ENCODE results near the gene TAF1. TPM values are rescaled to one million over a fixed set of nuclear protein-coding genes. Genes with fewer than 3 reads are reported as not detected.

TAF1 gene
- total and polyA plus RNA-seq, 2 of the 8 experiments (the other 6 are each of a cell fraction or from before 2014, with no cell fraction given): 6.3 to 30.2 TPM

DNA sequence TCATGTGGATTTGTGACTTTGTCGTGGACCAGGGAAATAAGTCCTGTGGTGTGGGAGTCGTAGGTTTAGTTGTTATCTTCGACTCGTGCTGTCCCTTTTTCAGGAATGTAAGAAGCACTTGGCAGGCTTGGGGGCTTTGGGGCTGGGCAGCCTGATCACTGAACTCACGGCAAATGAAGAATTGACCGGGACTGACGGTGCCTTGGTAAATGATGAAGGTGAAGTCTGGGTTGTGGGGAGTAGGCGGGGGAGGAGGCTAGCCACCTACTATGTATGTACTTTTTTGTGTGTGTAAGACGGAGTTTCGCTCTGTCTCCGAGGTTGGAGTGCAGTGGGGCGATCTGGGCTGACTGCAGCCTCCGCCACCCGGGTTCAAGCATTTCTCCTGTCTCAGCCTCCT, 1.2 kb downstream of the TAF1 start:
- 0 out of 2 replicates have a peak overlapping the region, but pooled peaks have one; percentile 75 for H3K27ac ChIP-seq (ENCODE audit: low read depth, low read length)
- H3K36me3 ChIP-seq (ENCODE audit: control insufficient read depth in 2 of 4, insufficient read depth in 4 of 4, low read length in 3 of 4): peaks cover 0 to 12% (median 4%) of the 10 kb centered on the region in 4 experiments; a peak in 4 of 8 replicates
- no peak overlapping the region for H2AK5ac ChIP-seq (ENCODE audit: low read depth, low read length)
- peak overlapping the region; percentile 51 to 95 (median 90) for H3K4me3 ChIP-seq (ENCODE audit: extremely low read depth in 1 of 4, insufficient read depth in 2 of 4, low read depth in 3 of 4, low read length in 4 of 4)
- H2BK5ac ChIP-seq (ENCODE audit: low read depth, low read length): peak overlapping the region; percentile 87; the same call in 1 of the 2 replicates
- no peaks in the 10 kb centered on the region for H3K4me1 ChIP-seq (replicated peaks in 1 of 4; ENCODE audit: control insufficient read depth in 3 of 4, insufficient read depth in 4 of 4, low read length in 3 of 4)
- no peak overlapping the region for H3K56ac ChIP-seq (replicated peaks; ENCODE audit: insufficient read length, low read depth, low read length)
- peak overlapping the region; percentile 20 to 87 (median 82); a peak in 6 of 7 replicates for H3K9ac ChIP-seq (replicated peaks in 1 of 4; ENCODE audit: extremely low read depth in 1 of 4, low read depth in 3 of 4, low read length in 3 of 4)
- TF ChIP-seq EP300 (IDR thresholded peaks at IDR 0.05; ENCODE audit: borderline replicate concordance in 1 of 2, low read depth in 2 of 2, low read length in 2 of 2) (no peak), MAFK (IDR thresholded peaks at IDR 0.05; ENCODE audit: low read depth, low read length) (no peak)
- TF ChIP-seq, protein P1, sequence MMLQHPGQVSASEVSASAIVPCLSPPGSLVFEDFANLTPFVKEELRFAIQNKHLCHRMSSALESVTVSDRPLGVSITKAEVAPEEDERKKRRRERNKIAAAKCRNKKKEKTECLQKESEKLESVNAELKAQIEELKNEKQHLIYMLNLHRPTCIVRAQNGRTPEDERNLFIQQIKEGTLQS (IDR thresholded peaks at IDR 0.05; ENCODE audit: insufficient read depth, low read depth, low read length): no peak
- 39% methylated on average over 12 of the region's 14 CpGs; no CpG with 5 or more reads in 1 of the 2 experiments for WGBS, 2 experiments (ENCODE audit: extremely low coverage in 1 of 2, insufficient coverage in 1 of 2, insufficient read length in 1 of 2, insufficient replicate concordance in 2 of 2, low coverage in 1 of 2, low lambda C conversion rate in 2 of 2, missing lambda C conversion rate in 1 of 2)
- H3K79me2 ChIP-seq (ENCODE audit: control insufficient read depth in 1 of 2, insufficient read depth in 2 of 2, low read length in 2 of 2): peaks cover 5 to 38% of the 10 kb centered on the region in 2 experiments; a peak in 3 of 4 replicates
- no peak overlapping the region for H2BK15ac ChIP-seq (ENCODE audit: low read length)
- H3K4me2 ChIP-seq (ENCODE audit: insufficient read depth in 1 of 2, low read depth in 2 of 2, low read length in 2 of 2): peak overlapping the region; percentile 93 to 96
- POLR2A ChIA-PET (ENCODE audit: partially characterized antibody): interaction anchor here (1.5 to 3.3 kb wide), 3 partner anchors 78 to 155 kb away, joined by 3 to 19 read pairs (median 7); partner anchors contain the start of gene NONO
- H3K23me2 ChIP-seq (ENCODE audit: low read depth, low read length): peaks cover 10% of the 10 kb centered on the region
- no peaks in the 10 kb centered on the region for H3K79me1 ChIP-seq (ENCODE audit: low read depth, low read length)
- no peak overlapping the region for H3K14ac ChIP-seq (ENCODE audit: insufficient read length)
- no peaks in the 10 kb centered on the region for H4K20me1 ChIP-seq (replicated peaks in 1 of 2; ENCODE audit: control insufficient read depth in 1 of 2, insufficient read depth in 2 of 2, low read length in 2 of 2)
- H4K8ac ChIP-seq (ENCODE audit: extremely low read depth, insufficient read depth, low read length): no peak overlapping the region
- H4K91ac ChIP-seq (replicated peaks; ENCODE audit: insufficient read length, low read length): no peak overlapping the region
- FAIRE-seq (no peak), DNase-seq (ENCODE audit: low read depth in 1 of 2, low spot score in 2 of 2) (no peak)
- H3K23ac ChIP-seq (ENCODE audit: insufficient read length): no peak overlapping the region
- no peaks in the 10 kb centered on the region for H3K9me3 ChIP-seq (ENCODE audit: insufficient read depth in 2 of 2, low read depth in 1 of 2, low read length in 1 of 2)
- no peak overlapping the region for H2BK12ac ChIP-seq (ENCODE audit: low read depth, low read length)
- H2BK120ac ChIP-seq (replicated peaks; ENCODE audit: low read depth, low read length): no peak overlapping the region
- no peak overlapping the region for H4K5ac ChIP-seq (ENCODE audit: insufficient read length, low read depth, low read length)
- CTCF ChIA-PET (ENCODE audit: partially characterized antibody): no interaction called here
- H2BK20ac ChIP-seq (ENCODE audit: low read length): no peak overlapping the region
- H3K27me3 ChIP-seq (replicated peaks in 1 of 4; ENCODE audit: control insufficient read depth in 3 of 4, extremely low read depth in 1 of 4, insufficient read depth in 3 of 4, low read length in 3 of 4): no peaks in the 10 kb centered on the region
- H2AFZ ChIP-seq (ENCODE audit: low read length): no peak overlapping the region
- no peak overlapping the region for H3K4ac ChIP-seq (replicated peaks; ENCODE audit: insufficient read length, low read depth, low read length)
- H3K18ac ChIP-seq (ENCODE audit: extremely low read depth, low read length): no peak overlapping the region

Measured in H1 (cell line).